GM19463 (cell line): ENCODE results near the gene EEF1AKMT4.

ENCODE experiments used
- ATAC-seq: cut with Tn5 transposase; IDR thresholded peaks from one replicate; pipeline ENCODE4 v1.9.1; 2021; ENCODE audit warnings: mild to moderate bottlenecking, moderate library complexity; ENCODE audit not compliant: unreplicated experiment

EEF1AKMT4 gene

DNA sequence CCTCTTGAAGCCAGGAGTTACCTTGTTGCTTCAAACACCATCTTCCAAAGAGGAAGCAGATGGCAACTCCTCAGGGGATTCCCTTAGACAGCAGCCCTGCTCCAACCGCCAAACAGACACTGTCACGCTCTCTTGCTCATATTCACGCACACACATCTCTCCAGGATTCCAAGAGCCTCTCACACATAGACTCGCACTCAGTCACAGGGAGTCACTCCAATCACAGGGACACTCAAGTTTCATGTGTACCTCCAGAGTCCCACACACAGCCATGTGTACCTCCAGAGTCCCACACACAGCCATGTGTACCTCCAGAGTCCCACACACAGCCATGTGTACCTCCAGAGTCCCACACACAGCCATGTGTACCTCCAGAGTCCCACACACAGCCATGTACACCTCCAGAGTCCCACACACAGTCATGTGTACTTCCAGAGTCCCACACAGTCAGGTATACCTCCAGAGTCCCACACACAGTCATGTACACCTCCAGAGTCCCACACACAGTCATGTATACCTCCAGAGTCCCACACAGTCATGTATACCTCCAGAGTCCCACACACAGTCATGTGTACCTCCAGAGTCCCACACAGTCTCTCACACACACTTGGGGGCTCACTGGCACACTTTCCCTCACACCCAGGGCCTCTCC lies 14.0 kb upstream of the EEF1AKMT4 start:
- ATAC-seq = no peak

- ATAC-seq = no peak
Observed at GRCh38 chr3:184236033-184236410, 13.4 kb upstream of the EEF1AKMT4 start.

GRCh38 chr3:184236636-184237035 lies 12.8 kb upstream of the EEF1AKMT4 start:
- ATAC-seq = no peak

- no peak for ATAC-seq
Observed at GRCh38 chr3:184237211-184237610, 12.3 kb upstream of the EEF1AKMT4 start.

- ATAC-seq = no peak
Observed at GRCh38 chr3:184237807-184238206, 11.7 kb upstream of the EEF1AKMT4 start.

DNA sequence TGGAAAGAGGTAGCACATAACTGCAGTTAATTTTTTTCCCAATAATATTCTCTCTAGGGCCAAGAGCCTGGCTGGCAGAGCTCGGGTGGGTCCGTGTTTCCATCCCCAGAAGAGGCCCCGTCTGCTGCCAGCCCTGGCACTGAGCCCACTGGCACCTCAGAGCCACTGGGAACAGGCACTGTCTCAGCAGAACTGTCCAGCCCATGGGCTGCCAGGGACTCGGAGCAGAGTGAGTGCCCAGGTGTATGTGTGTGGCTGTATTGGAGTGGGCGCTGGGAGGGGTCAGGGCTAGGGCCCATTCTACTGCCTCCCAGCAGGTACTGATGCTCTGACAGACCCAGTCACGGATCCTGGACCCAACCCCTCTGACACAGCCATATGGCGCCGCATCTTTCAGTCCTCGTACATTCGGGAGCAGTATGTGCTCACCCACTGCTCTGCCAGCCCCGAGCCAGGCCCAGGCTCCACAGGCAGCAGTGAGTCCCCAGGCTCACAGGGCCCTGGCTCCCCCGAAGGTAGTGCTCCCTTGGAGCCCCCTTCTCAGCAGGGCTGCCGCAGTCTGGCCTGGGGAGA lies 11.1 kb upstream of the EEF1AKMT4 start:
- ATAC-seq = no peak

- ATAC-seq = no peak
Observed at GRCh38 chr3:184239221-184239620, 10.3 kb upstream of the EEF1AKMT4 start.

DNA sequence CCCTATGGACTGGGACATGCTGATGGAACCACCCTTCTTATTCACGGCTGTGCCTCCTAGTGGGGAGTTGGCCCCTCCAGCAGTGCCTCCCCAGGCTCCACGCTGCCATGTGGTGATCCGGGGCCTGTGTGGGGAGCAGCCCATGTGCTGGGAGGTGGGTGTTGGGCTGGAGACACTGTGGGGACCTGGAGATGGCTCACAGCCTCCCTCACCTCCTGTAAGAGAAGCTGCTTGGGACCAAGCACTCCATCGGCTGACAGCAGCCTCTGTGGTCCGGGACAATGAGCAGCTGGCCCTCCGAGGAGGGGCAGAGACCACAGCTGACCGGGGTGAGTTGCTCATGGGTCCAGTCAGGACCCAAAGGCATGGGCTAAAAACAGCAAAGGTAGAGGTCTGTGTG lies 9.8 kb upstream of the EEF1AKMT4 start:
- no peak for ATAC-seq

DNA sequence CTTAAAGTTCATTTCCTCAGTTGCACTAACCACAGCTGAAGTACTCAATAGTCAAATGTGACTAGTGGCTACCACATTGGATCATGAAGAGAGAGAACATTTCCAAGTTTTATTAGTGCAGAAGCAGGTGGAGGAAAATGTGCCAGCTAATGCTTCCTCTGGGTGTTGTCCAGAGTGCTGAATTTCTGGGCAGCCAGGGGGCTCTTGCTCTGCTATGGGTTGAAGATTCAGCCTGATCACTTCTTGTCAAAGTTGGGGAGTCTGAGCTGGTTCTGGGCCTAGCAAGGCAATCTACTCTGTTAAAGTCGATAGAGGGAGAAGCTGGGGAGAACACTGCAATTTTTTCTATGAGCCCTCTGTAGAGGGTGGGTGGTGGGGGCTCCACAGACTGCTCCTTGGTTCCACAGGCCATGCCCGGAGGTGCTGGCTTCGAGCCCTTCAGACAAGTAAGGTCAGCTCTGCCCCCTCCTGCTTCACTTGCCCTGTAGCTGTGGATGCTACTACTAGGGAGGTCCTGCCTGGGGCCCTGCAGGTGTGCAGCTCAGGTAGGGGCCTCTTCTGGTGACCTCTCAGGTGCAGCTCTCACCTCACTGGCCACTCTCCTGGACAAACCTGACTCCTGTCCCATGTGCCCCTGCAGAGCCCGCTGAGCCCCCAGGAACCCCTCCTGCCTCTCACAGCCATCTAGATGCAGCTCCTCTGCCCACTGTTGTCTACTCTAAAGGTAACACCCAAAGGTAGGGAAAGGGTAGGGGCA lies 8.9 kb upstream of the EEF1AKMT4 start:
- no peak for ATAC-seq

- no peak for ATAC-seq
Observed at GRCh38 chr3:184241141-184241446, 8.4 kb upstream of the EEF1AKMT4 start.

DNA sequence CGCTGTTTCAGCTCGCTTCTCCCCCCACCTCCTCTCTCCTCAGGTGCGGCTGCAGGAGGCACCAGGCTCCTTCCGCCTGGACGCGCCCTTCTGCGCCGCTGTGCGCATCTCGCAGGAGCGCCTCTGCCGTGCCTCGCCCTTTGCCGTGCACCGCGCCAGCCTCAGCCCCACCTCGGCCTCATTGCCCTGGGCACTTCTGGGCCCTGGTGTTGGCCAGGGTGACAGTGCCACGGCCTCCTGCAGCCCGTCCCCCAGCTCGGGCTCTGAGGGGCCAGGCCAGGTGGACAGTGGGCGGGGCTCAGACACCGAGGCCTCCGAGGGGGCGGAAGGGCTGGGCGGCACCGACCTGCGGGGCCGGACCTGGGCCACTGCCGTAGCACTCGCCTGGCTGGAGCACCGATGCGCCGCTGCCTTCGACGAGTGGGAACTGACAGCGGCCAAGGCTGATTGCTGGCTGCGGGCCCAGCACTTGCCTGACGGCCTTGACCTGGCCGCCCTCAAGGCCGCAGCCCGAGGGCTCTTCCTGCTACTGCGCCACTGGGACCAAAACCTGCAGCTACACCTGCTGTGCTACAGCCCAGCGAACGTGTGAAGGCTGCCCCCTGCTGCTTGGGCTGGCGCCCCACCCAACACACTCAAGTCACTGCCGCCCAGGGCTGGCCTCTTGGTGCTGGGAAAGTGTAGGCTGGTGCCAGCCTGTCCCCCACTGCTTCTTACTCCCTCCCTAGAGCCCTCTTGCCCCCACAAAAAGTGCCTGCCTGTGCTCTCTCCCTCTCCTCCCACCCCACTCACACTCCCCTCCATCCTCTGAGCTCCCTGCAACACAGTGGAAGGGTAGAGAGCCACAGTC lies 7.8 kb upstream of the EEF1AKMT4 start:
- no peak for ATAC-seq

DNA sequence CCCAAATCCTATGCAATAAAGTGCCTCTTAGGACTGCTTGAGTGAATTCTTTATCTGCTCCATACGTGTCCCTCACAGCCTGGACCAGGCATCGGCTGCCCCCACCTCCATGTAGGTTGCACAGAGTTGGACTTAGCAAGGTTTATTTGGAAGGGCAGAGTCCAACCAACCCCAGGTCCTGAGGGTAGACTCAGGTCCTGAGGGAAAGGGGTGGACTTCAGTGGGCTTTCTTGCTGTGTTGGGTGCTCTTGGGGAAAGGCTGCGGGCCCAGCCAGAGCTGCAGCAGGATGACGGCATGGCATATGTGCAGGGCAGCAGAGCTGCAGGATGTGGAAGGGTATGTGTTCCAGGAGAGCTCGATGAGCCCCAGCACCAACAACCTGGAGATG lies 7.2 kb upstream of the EEF1AKMT4 start:
- no peak for ATAC-seq

GRCh38 chr3:184248454-184249411 lies 739 bp upstream of the EEF1AKMT4 start, which contains the start of gene ALG3:
ALG3 (minus strand) TSS chr3:184248962; CDS start chr3:184248940, 22 bp downstream.
- ATAC-seq = peak; percentile 41

GRCh38 chr3:184250167-184250828 lies 826 bp downstream of the EEF1AKMT4 start:
- ATAC-seq = peak; percentile 62

DNA sequence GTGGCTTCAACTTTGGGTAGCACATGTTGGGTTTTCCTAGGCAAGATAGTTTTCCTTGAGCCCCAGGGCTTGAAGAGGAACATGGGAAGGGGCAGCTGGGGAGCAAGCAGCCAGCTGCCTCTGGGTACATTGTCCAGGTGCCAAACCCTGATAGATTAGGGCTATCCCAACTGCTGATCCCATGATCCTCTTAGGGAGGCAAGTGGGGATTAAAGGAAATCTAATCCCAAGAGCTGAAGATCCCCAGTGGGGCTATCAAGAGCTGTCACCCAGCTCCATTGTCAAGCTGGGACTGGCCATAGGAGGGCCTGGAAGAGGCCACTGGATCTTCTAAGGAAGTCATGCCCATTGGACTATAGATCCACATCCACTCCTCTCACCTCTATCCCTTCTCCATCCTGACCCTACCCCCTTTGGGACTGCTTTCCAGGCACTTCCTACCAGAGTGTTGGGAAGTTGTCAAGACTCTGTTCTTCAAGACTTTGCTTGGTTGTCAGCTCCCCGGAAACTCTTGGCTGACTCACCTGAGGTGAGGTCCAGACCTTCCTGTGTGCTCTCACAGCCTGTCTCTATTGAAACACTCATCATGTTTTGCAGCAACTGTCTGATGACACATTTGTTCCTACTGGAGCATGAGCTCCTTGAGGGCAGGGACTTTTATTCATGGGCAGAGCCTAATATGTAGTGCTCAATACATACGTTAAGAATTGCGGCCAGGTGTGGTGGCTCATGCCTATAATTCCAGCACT lies 6.0 kb downstream of the EEF1AKMT4 start:
- ATAC-seq = no peak

- ATAC-seq = no peak
Observed at GRCh38 chr3:184257083-184257915, 7.8 kb downstream of the EEF1AKMT4 start.

DNA sequence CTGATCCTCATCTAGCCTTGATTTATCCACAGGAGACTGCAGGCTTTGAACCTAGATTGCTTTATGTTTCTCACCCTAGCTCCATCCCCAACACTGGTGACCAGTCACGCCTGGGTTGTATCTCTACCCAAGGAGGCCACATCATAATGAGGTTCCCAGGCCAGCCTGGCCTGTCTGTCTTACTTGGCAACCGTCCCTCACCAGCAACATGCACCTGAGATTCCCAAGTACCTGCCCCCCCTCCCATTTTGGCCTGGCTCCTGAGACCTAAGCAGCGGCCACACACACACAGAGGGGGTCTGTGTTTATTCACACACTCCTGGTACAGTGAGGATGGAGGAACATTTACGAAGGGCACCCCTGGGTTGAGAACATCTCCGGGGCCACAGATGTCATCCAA lies 9.5 kb downstream of the EEF1AKMT4 start:
- ATAC-seq = no peak

DNA sequence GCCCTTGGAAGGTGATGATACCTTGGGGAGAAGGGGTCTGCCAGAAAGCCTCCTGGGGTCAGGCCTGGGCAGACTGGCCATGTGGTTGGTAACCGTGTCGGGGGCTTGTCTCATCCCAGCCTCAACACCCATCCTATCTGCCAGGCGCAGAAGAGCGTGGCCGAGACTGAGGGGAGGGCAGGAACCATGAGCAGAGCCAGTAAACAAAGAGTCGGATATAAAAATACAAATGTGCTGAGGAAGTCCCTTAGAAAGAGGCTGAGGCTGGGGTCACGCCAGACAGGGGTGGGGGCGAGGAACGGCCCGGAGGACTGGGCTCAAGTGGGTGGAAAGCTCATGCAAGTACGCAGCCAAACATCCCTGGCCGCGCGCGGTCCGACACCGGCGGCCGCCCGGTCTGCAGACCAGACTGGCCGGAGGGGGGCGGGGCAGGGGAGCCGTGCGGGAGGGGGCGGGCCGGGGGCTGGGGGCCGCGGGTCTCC lies 10.0 kb downstream of the EEF1AKMT4 start:
- ATAC-seq = no peak
